Superior temporal gyrus (tissue), 1 donor: Measurements from ENCODE around the gene LRR1.
"Not testable (repeated sequence)": the region's sequence is repeated elsewhere in the genome, so short reads cannot be mapped to it uniquely, and the experiment has no call there.

ENCODE experiments used
- DNase-seq: peaks from one replicate; pipeline ENCODE4 v3.0.0-alpha.2; 2016; ENCODE audit errors: extremely low spot score

LRR1 gene

DNA sequence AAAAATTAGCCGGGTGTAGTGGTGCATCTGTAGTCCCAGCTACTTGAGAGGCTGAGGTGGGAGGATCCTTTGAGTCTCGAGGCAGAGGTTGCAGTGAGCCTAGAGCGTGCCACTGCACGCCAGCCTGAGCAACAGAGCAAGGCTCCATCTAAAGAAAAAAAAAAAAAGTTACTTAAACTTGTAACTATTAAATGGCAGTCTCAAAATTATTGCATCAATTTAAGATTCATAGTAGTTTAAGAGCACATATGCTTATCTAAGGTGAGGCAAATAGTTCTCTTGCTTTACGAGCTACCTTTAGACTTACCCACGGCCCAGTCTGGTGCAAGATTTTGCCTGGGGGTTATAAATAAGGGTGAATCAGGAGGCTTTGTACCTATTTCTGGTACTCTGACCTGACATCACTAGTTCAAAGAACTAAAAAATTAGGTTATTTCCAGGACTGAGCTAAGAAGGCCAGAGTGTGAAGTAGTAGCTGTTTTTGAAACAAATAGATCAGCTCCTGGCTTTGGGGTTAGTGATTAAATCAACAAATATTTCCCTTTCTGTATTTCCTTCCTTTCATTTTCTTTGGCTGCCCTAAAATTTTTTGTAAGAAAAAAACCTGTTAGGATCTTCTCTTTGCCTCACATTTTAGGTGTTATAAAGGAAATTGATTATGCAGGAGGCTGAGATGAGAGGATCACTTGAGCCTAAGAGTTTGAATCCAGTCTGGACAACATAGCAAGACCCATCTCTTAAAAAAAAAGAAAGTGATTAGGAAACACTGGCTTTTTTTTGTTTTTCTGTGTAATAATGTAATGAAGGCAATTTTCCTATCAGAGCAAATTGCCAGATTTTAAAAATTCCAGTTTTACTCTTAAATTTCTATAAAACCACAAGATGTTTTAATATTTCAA, 25.4 kb downstream of the LRR1 start:
- DNase-seq: no peak

DNA sequence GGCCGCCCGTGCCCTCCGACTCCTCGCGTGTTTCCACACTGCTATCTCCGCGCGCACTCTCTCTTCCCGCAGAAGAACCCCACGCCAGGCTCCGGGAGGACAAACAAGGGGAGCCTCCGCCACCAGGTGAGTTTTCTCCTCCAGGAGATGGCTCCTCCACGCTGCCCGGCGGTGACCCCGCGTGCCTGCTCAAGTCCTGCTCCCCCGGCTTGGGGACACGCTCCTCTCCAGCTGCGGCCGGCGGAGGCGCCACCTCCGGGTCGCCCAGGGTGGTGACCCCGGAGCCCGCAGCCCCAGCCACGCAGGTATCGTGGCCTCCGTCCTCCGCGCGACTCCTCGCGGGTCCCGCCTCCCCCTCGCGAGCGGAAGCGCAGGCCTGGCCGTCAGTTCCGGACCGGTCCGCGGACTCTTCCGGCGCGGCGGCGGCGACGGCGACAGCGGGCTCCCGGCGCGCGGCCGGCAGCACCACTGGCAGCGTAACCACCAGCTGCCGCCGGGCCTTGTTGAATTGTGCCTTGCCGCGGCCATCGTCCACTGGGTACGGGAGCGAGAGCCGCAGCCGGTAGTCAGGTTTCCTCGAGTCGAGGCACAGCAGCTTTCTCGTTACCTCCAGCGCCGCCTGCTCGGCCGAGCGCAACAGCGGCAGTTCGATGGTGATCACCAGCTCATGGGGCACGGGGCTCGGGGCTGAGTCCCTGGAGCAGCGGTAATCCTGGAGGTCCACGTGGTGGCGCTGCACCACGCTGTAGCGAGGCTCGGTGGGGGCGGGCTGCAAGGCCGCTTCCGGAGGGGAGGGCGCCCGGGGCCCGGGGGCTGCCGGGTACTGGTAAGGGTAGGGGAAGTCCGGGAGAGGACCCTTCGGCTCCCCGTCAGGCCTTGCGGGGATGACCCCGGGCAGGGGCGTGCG, 35.2 kb downstream of the LRR1 start:
- DNase-seq: peak; percentile 94

DNA sequence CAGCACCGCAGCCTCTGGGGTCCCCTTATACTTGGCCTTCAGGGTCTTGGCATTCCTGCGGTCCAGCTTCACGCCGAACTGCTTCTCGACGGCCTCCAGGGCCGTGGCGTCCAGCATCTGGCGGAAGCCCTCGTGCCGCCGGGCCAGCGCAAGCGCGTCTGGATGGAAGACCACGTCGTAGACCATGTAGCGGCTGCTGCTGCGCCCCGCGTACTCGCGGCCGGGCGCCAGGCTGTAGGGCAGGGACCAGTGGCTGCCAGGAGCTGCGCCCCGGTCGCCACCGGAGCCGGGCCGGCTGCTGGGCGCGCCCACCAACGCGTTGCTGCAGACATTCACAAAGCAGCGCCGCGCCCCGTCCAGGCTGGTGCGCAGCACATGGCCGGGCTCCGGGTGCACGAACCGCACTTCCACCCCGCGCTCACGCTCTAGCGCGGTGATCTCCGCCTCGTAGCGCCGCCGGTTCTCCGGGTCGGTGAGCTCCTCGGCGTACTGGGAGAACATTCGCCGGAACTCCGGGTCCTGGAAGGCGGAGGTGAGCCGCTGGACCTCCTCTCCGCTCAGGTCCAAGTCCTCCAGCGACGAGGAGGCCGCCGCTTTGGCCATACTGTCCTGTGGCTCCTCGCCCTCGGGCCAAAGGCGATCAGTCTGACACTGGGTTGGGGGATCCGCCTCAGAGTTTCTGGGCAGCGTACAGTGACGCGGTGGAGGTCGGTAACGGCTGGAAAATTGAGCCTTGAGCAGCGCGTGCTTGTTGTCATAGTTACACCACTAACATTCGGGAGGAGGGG, 36.0 kb downstream of the LRR1 start, which contains the start of gene DNAAF2:
TSS of gene DNAAF2 (minus strand) at position 698 of the 788 bp plus-strand sequence. CDS start at position 603, 95 bp downstream.
- DNase-seq: peak; percentile 40

DNA sequence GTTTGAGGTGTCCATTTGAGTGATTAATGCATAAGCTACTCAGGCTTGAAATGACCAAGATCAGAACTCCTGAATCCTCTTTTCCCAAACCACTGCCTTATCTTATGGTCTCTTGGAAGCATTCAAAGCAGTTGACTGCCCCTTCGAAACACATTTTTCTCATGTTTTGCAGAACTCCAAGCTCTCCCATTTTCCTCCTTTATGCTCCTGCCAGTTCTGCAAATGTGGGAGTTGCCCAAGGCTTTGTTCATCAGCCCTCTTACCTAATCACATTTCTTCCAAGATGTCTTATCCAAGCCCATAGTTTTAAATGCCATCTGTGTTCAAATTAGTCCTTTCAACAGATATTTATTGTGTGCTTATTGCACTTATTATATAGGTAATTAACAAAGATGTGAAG, 38.1 kb downstream of the LRR1 start:
- DNase-seq: no peak

DNA sequence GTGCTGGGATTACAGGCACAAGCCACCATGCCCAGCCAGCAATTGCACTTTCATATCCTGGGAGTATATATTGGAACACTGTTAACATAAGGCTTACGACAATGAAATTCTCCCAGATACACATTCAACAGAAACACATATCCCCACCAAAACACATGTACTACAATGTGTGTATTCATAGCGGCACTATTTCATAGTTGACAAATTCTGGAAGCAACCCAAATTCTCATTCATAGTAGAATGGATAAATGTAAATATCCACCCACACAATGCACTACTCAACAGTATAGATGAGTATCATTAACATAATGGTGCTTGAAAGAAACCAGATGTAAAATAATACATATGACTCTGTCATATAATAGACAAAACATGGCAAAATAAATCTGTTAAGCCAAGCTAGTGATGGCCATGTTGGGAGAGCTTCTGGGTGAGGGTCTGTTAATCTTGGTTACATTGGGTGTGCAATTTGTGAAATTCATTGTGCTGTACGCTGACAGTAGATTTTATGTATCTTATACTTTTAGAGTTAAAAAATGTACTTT, 38.9 kb downstream of the LRR1 start:
- no peak for DNase-seq

DNA sequence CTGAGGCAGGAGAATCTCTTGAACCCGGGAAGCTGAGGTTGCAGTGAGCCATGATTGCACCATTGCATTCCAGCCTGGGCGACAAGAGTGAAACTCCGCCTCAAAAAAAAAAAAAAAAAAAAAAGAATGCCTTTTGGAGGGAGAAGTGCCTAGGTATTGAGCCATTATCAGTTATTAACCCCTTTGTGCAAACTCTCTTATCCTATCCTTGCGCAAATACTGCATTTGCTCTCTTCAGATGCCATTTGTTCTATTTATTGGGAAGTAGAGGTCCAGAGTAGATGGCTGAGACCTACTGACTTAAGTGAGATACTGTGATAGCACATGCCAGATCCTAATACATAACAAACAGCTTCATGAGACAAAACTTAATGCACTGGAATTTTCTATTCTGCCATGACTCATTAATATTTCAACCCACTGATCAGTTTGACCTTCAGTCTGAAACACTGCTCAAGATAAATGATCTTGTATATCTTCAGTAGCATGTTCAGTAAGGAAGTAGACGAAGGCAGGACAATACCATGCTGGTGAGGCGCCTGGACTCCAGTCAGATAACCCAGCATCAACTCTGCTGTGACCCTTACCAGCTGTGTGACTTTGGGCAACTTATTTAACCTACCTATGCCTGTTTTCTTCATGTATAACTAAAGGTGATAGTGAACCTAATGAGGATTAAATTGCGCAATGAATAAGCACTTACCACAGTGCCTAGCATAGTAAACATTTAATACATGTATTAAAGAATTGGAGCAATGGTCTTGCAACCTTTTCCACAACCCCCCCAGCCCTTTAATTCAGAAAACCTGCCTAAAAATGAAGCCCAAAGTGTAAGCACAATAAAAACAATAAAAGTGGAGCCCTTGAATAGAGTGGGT, 42.0 kb downstream of the LRR1 start:
- no peak for DNase-seq

GRCh38 chr14:49641697-49642129, 43.0 kb downstream of the LRR1 start:
- DNase-seq: peak; percentile 58

GRCh38 chr14:49642163-49642562, 43.4 kb downstream of the LRR1 start:
- no peak for DNase-seq

- no peak for DNase-seq
These were observed 54.8 kb downstream of the LRR1 start for GRCh38 chr14:49653508-49653907.

GRCh38 chr14:49654511-49654910, 55.8 kb downstream of the LRR1 start:
- DNase-seq: no peak

DNA sequence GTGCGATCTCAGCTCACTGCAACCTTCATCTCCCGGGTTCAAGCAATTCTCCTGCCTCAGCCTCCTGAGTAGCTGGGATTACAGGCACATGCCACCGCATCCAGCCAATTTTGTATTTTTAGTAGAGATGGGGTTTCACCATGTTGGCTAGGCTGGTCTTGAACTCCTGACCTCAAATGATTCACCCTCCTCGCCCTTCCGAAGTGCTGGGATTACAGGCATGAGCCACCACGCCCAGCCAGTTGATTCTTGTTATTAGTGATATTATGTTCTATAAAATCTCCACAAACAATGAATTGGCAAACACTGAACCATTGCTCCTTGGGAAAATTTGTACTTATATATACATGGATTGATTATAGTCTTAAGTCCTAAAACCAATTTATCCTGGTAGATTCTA, 58.8 kb downstream of the LRR1 start:
- not testable (repeated sequence) for DNase-seq

- no peak for DNase-seq
These were observed 61.1 kb downstream of the LRR1 start for GRCh38 chr14:49659526-49660455.
